GM12892 (cell line): ENCODE results near the gene CDIP1.
A peak's percentile ranks its signal among the peaks of the same experiment; 100 is the strongest.

ENCODE experiments used
- POLR2A ChIP-seq: IDR thresholded peaks from 2 replicates; pipeline ENCODE4 v1.6.1; 2011; ENCODE audit warnings: low read depth, low read length, control low read depth
- POLR2AphosphoS5 ChIP-seq: IDR thresholded peaks from 2 replicates; pipeline ENCODE4 v1.6.1; 2011; ENCODE audit warnings: low read depth, low read length, control low read depth
- TAF1 ChIP-seq: IDR thresholded peaks from 2 replicates; pipeline ENCODE4 v1.6.1; 2011; ENCODE audit warnings: low read depth, mild to moderate bottlenecking, control low read depth, low read length, borderline replicate concordance

- TF ChIP-seq POLR2A, result peak; percentile 54; the same call in 1 of the 2 replicates
- TF ChIP-seq POLR2AphosphoS5, result peak; percentile 25; the same call in 1 of the 2 replicates
- TF ChIP-seq TAF1, result no peak
These were observed 77.1 kb downstream of the CDIP1 start for GRCh38 chr16:4461250-4462085.
